IPS-15b (cell line): ENCODE data around the gene PTGR3.

Experiments
- H3K27me3 ChIP-seq: one replicate; pipeline ENCODE4 v1.6.1; 2013; ENCODE audit warnings: low read length; ENCODE audit not compliant: control insufficient read depth, insufficient read depth
- H3K36me3 ChIP-seq: one replicate; pipeline ENCODE4 v1.6.1; 2013; ENCODE audit warnings: low read length; ENCODE audit not compliant: control insufficient read depth, insufficient read depth
- H3K4me1 ChIP-seq: one replicate; pipeline ENCODE4 v1.6.1; 2013; ENCODE audit warnings: mild to moderate bottlenecking, low read length; ENCODE audit not compliant: control insufficient read depth, insufficient read depth
- H3K4me3 ChIP-seq: one replicate; pipeline ENCODE4 v1.5.1; 2013; ENCODE audit warnings: low read depth, low read length
- H3K9ac ChIP-seq: one replicate; pipeline ENCODE4 v1.6.1; 2013; ENCODE audit warnings: low read depth, mild to moderate bottlenecking, low read length
- H3K9me3 ChIP-seq: one replicate; pipeline ENCODE4 v1.6.1; 2013; ENCODE audit warnings: mild to moderate bottlenecking, low read length; ENCODE audit not compliant: control insufficient read depth, insufficient read depth

PTGR3 gene

GRCh38 chr18:75248426-75249174 is 39.7 kb upstream of the PTGR3 start:
- Histone ChIP-seq H3K4me1 (no peaks in the 10 kb centered on the region), H3K9ac (no peak overlapping the region), H3K36me3 (no peaks in the 10 kb centered on the region), H3K27me3 (no peaks in the 10 kb centered on the region), H3K4me3 (no peak overlapping the region), H3K9me3 (no peaks in the 10 kb centered on the region)

GRCh38 chr18:75247611-75248421 is 38.9 kb upstream of the PTGR3 start:
- H3K4me3 ChIP-seq: no peak overlapping the region
- H3K9ac ChIP-seq: no peak overlapping the region

GRCh38 chr18:75246721-75247610 is 38.0 kb upstream of the PTGR3 start:
- Histone ChIP-seq H3K36me3 (no peaks in the 10 kb centered on the region), H3K9ac (no peak overlapping the region), H3K27me3 (no peaks in the 10 kb centered on the region), H3K4me1 (no peaks in the 10 kb centered on the region), H3K9me3 (no peaks in the 10 kb centered on the region), H3K4me3 (no peak overlapping the region)

More at GRCh38 chr18:75247611-75248421, 38.9 kb upstream of the PTGR3 start:
- Histone ChIP-seq H3K9me3 (no peaks in the 10 kb centered on the region), H3K36me3 (no peaks in the 10 kb centered on the region), H3K27me3 (no peaks in the 10 kb centered on the region), H3K4me1 (no peaks in the 10 kb centered on the region)

- Histone ChIP-seq H3K9me3 (no peaks in the 10 kb centered on the region), H3K9ac (no peak overlapping the region), H3K4me1 (no peaks in the 10 kb centered on the region), H3K36me3 (no peaks in the 10 kb centered on the region), H3K27me3 (no peaks in the 10 kb centered on the region), H3K4me3 (no peak overlapping the region)
Observed at GRCh38 chr18:75244351-75245313, 35.7 kb upstream of the PTGR3 start.

GRCh38 chr18:75241705-75242104 is 32.8 kb upstream of the PTGR3 start:
- H3K9ac ChIP-seq: no peak overlapping the region
- no peaks in the 10 kb centered on the region for H3K4me1 ChIP-seq
- H3K9me3 ChIP-seq: no peaks in the 10 kb centered on the region
- H3K36me3 ChIP-seq: no peaks in the 10 kb centered on the region
- no peaks in the 10 kb centered on the region for H3K27me3 ChIP-seq
- no peak overlapping the region for H3K4me3 ChIP-seq

- Histone ChIP-seq H3K4me1 (no peaks in the 10 kb centered on the region), H3K9me3 (no peaks in the 10 kb centered on the region), H3K27me3 (no peaks in the 10 kb centered on the region), H3K9ac (no peak overlapping the region), H3K4me3 (no peak overlapping the region), H3K36me3 (no peaks in the 10 kb centered on the region)
Observed at GRCh38 chr18:75240433-75240832, 31.5 kb upstream of the PTGR3 start.

- Histone ChIP-seq H3K9ac (no peak overlapping the region), H3K36me3 (no peaks in the 10 kb centered on the region), H3K27me3 (no peaks in the 10 kb centered on the region), H3K4me3 (no peak overlapping the region), H3K4me1 (no peaks in the 10 kb centered on the region), H3K9me3 (no peaks in the 10 kb centered on the region)
Observed at GRCh38 chr18:75238786-75239185, 29.8 kb upstream of the PTGR3 start.

GRCh38 chr18:75238100-75238499 is 29.2 kb upstream of the PTGR3 start:
- Histone ChIP-seq H3K4me3 (no peak overlapping the region), H3K9me3 (no peaks in the 10 kb centered on the region), H3K27me3 (no peaks in the 10 kb centered on the region), H3K9ac (no peak overlapping the region), H3K4me1 (no peaks in the 10 kb centered on the region), H3K36me3 (no peaks in the 10 kb centered on the region)

GRCh38 chr18:75235896-75236295 is 27.0 kb upstream of the PTGR3 start:
- no peaks in the 10 kb centered on the region for H3K27me3 ChIP-seq
- no peaks in the 10 kb centered on the region for H3K4me1 ChIP-seq
- H3K36me3 ChIP-seq: no peaks in the 10 kb centered on the region
- H3K4me3 ChIP-seq: no peak overlapping the region
- no peak overlapping the region for H3K9ac ChIP-seq
- H3K9me3 ChIP-seq: no peaks in the 10 kb centered on the region

- H3K4me3 ChIP-seq: no peak overlapping the region
- no peaks in the 10 kb centered on the region for H3K36me3 ChIP-seq
- no peaks in the 10 kb centered on the region for H3K27me3 ChIP-seq
- no peak overlapping the region for H3K9ac ChIP-seq
- H3K4me1 ChIP-seq: no peaks in the 10 kb centered on the region
- H3K9me3 ChIP-seq: no peaks in the 10 kb centered on the region
Observed at GRCh38 chr18:75234901-75235300, 26.0 kb upstream of the PTGR3 start.

- Histone ChIP-seq H3K27me3 (no peaks in the 10 kb centered on the region), H3K36me3 (no peaks in the 10 kb centered on the region), H3K9ac (no peak overlapping the region), H3K4me3 (no peak overlapping the region), H3K9me3 (no peaks in the 10 kb centered on the region), H3K4me1 (no peaks in the 10 kb centered on the region)
Observed at GRCh38 chr18:75231053-75231406, 22.1 kb upstream of the PTGR3 start.
